Thyroid gland (tissue), 4 donors: ENCODE measurements around the gene CCND3.

Experiments used
- CTCF ChIP-seq, 6 experiments: fragments of 200-600 bp in 3 of 6; fragments of 450-650 bp in 3 of 6; sonication (generic) in 3 of 6; IDR thresholded peaks; one replicate each; pipeline ENCODE4 v1.5.1; 2016 to 2019; ENCODE audit warnings: antibody characterized with exemption in 6 of 6, mild to moderate bottlenecking in 2 of 6, inconsistent platforms in 1 of 6, moderate library complexity in 1 of 6
- POLR2A ChIP-seq, 2 donors: fragments of 450-650 bp; IDR thresholded peaks; one replicate each; pipeline ENCODE4 v1.6.1; 2017; ENCODE audit warnings: antibody characterized with exemption in 2 of 2, mild to moderate bottlenecking in 2 of 2, moderate library complexity in 1 of 2

GRCh38 chr6:41966961-41967311 lies 25.3 kb upstream of the CCND3 start:
- no peak for TF ChIP-seq CTCF (IDR thresholded peaks at IDR 0.05)
- no peak for TF ChIP-seq POLR2A (IDR thresholded peaks at IDR 0.05)
